WTC11 (cell line): ENCODE results near the gene ILDR2. TPM values are rescaled to one million over a fixed set of nuclear protein-coding genes. Genes with fewer than 3 reads are reported as not detected.
A peak's percentile ranks its signal among the peaks of the same experiment; 100 is the strongest.

ENCODE experiments used
- ATAC-seq: fragments of 200-7000 bp; cut with Tn5 transposase; 2 replicates; pipeline ENCODE4 v1.10.0; 2021; ENCODE audit warnings: mild to moderate bottlenecking, moderate library complexity
- CTCF ChIA-PET: fragments of 300-600 bp; sonication (Branson Sonifier 250); formaldehyde crosslinking; loops from one replicate; lab custom pipeline; 2021; ENCODE audit warnings: antibody characterized with exemption; lab: Charles Lee
- POLR2A ChIA-PET: fragments of 350-600 bp; sonication (Branson Sonifier 250); formaldehyde crosslinking; loops from one replicate; lab custom pipeline; 2021; ENCODE audit warnings: antibody characterized with exemption; lab: Charles Lee
- DNase-seq: peaks from one replicate; pipeline ENCODE4 v3.0.0; 2021; ENCODE audit warnings: low spot score
- H3K27ac Mint-ChIP-seq: 2 replicates; pipeline ENCODE4 v1.8.0; 2021; ENCODE audit warnings: mixed read lengths
- H3K27me3 Mint-ChIP-seq: 2 replicates; pipeline ENCODE4 v1.8.0; 2021; ENCODE audit warnings: low read depth, mild to moderate bottlenecking, moderate library complexity, mixed read lengths
- H3K36me3 Mint-ChIP-seq: 2 replicates; pipeline ENCODE4 v1.8.0; 2021; ENCODE audit warnings: mixed read lengths
- H3K4me1 Mint-ChIP-seq: 2 replicates; pipeline ENCODE4 v1.8.0; 2022; ENCODE audit warnings: mixed read lengths
- H3K4me3 Mint-ChIP-seq: 2 replicates; pipeline ENCODE4 v1.8.0; 2021; ENCODE audit warnings: mild to moderate bottlenecking, moderate library complexity, mixed read lengths
- H3K9me3 Mint-ChIP-seq: 2 replicates; pipeline ENCODE4 v1.8.0; 2021; ENCODE audit warnings: mixed read lengths
- ARID4B ChIP-seq: sonication (generic); formaldehyde crosslinking; IDR thresholded peaks from 2 replicates; pipeline ENCODE4 v1.8.0; 2023; ENCODE audit warnings: missing genetic modification reagents, mild to moderate bottlenecking, borderline replicate concordance
- ATF2 ChIP-seq: sonication (generic); formaldehyde crosslinking; IDR thresholded peaks from 2 replicates; pipeline ENCODE4 v1.8.1; 2022; ENCODE audit warnings: low read depth, missing genetic modification reagents, borderline replicate concordance
- ATF6 ChIP-seq: sonication (generic); formaldehyde crosslinking; IDR thresholded peaks from 2 replicates; pipeline ENCODE4 v1.8.1; 2023; ENCODE audit warnings: mild to moderate bottlenecking, missing genetic modification reagents
- CTCF ChIP-seq: fragments of 200-600 bp; IDR thresholded peaks from 2 replicates; pipeline ENCODE4 v1.8.0; 2022; ENCODE audit warnings: antibody characterized with exemption
- RORB ChIP-seq: fragments of 250-450 bp; sonication (Bioruptor Pico); IDR thresholded peaks from 2 replicates; pipeline ENCODE4 v1.9.0; 2021; ENCODE audit warnings: mild to moderate bottlenecking
- SMAD4 ChIP-seq: sonication (generic); formaldehyde crosslinking; IDR thresholded peaks from 2 replicates; pipeline ENCODE4 v1.8.0; 2022; ENCODE audit warnings: mild to moderate bottlenecking, missing genetic modification reagents
- SOX15 ChIP-seq: fragments of 250-450 bp; sonication (Bioruptor Pico); IDR thresholded peaks from 2 replicates; pipeline ENCODE4 v1.9.0; 2021; ENCODE audit warnings: mild to moderate bottlenecking
- USF2 ChIP-seq: sonication (generic); formaldehyde crosslinking; IDR thresholded peaks from 2 replicates; pipeline ENCODE4 v1.8.1; 2023; ENCODE audit warnings: mild to moderate bottlenecking, missing genetic modification reagents, moderate library complexity
- ZMAT4 ChIP-seq: fragments of 250-450 bp; sonication (Bioruptor Pico); IDR thresholded peaks from 2 replicates; pipeline ENCODE4 v1.9.0; 2021; ENCODE audit warnings: mild to moderate bottlenecking
- ZNF121 ChIP-seq: sonication (generic); formaldehyde crosslinking; IDR thresholded peaks from 2 replicates; pipeline ENCODE4 v1.8.0; 2023; ENCODE audit warnings: missing genetic modification reagents
- ZNF232 ChIP-seq: sonication (generic); formaldehyde crosslinking; IDR thresholded peaks from 2 replicates; pipeline ENCODE4 v1.8.0; 2022; ENCODE audit warnings: mild to moderate bottlenecking, missing genetic modification reagents
- ZNF281 ChIP-seq: sonication (generic); formaldehyde crosslinking; IDR thresholded peaks from 2 replicates; pipeline ENCODE4 v1.8.0; 2023; ENCODE audit warnings: mild to moderate bottlenecking, missing genetic modification reagents
- ZNF425 ChIP-seq: fragments of 250-450 bp; sonication (Bioruptor Pico); conservative IDR thresholded peaks from 2 replicates; pipeline ENCODE4 v1.9.0; 2021; ENCODE audit warnings: mild to moderate bottlenecking
- total RNA-seq: library from RNA; stranded (reverse); gene quantifications from 3 replicates; pipeline ENCODE4 v1.2.3, GENCODE V29; 2021

ILDR2 gene
- total RNA-seq, 1 experiment from 2014 or later: 1.6 TPM

- Mint-ChIP-seq H3K4me3 (no peak overlapping the region), H3K4me1 (peaks cover 30% of the 10 kb centered on the region), H3K27me3 (peaks cover 31% of the 10 kb centered on the region), H3K9me3 (no peaks in the 10 kb centered on the region), H3K27ac (no peak overlapping the region), H3K36me3 (no peaks in the 10 kb centered on the region)
- DNase-seq: no peak
- ChIA-PET CTCF (no interaction called here), POLR2A (no interaction called here)
- ATAC-seq: peak; percentile 81
- TF ChIP-seq ATF6 (CRISPR knock-in tag) (no peak), RORB (CRISPR knock-in tag) (no peak), SOX15 (no peak)
Observed at GRCh38 chr1:166952002-166952746, 23.2 kb downstream of the ILDR2 start.

- DNase-seq: no peak
- H3K4me3 Mint-ChIP-seq: no peak overlapping the region
- H3K36me3 Mint-ChIP-seq: no peaks in the 10 kb centered on the region
- ATAC-seq: no peak
- peaks cover 42% of the 10 kb centered on the region for H3K27me3 Mint-ChIP-seq
- ChIA-PET CTCF (no interaction called here), POLR2A (no interaction called here)
- peaks cover 32% of the 10 kb centered on the region for H3K4me1 Mint-ChIP-seq
- H3K9me3 Mint-ChIP-seq: no peaks in the 10 kb centered on the region
- H3K27ac Mint-ChIP-seq: no peak overlapping the region
- TF ChIP-seq ARID4B (CRISPR knock-in tag): no peak
- no peak for TF ChIP-seq ZNF121 (CRISPR knock-in tag)
- no peak for TF ChIP-seq USF2 (CRISPR knock-in tag)
- TF ChIP-seq CTCF: no peak
- TF ChIP-seq ATF6 (CRISPR knock-in tag): no peak
- no peak for TF ChIP-seq ZNF232 (CRISPR knock-in tag)
- TF ChIP-seq ZMAT4 (CRISPR knock-in tag): no peak
- TF ChIP-seq ZNF425: no peak
- TF ChIP-seq ATF2 (CRISPR knock-in tag): no peak
- no peak for TF ChIP-seq SMAD4 (CRISPR knock-in tag)
- TF ChIP-seq ZNF281: no peak
Observed at GRCh38 chr1:166951050-166951449, 24.3 kb downstream of the ILDR2 start.
